OCI-LY1 (cell line): Measurements from ENCODE around the gene SLC22A3.
"Not testable (repeated sequence)": the region's sequence is repeated elsewhere in the genome, so short reads cannot be mapped to it uniquely, and the experiment has no call there.

Source experiments
- H2AFZ ChIP-seq: fragments of 200-600 bp; sonication (generic), shearing (Covaris generic); 2 replicates; pipeline ENCODE4 v1.6.0; 2014; ENCODE audit warnings: antibody characterized with exemption, mild to moderate bottlenecking, low read length
- H3F3A ChIP-seq: fragments of 200-600 bp; sonication (generic), shearing (Covaris generic); 2 replicates; pipeline ENCODE4 v1.6.0; 2014; ENCODE audit warnings: mild to moderate bottlenecking, antibody characterized with exemption, low read length, moderate library complexity; ENCODE audit not compliant: insufficient read depth
- H3K27ac ChIP-seq: fragments of 200-600 bp; sonication (generic); 2 replicates; pipeline ENCODE4 v1.5.1; 2014; ENCODE audit warnings: low read length, mixed run types, mild to moderate bottlenecking, low read depth; ENCODE audit not compliant: poor library complexity, severe bottlenecking
- H3K27me3 ChIP-seq: fragments of 200-600 bp; sonication (generic); 2 replicates; pipeline ENCODE4 v1.6.0; 2014; ENCODE audit warnings: antibody characterized with exemption, mild to moderate bottlenecking, low read length, moderate library complexity; ENCODE audit not compliant: insufficient read depth
- H3K36me3 ChIP-seq: fragments of 200-600 bp; sonication (generic); 2 replicates; pipeline ENCODE4 v1.6.1; 2014; ENCODE audit warnings: mild to moderate bottlenecking, antibody characterized with exemption, low read length, moderate library complexity, mixed read lengths; ENCODE audit not compliant: insufficient read depth
- H3K4me1 ChIP-seq: fragments of 200-600 bp; sonication (generic); 2 replicates; pipeline ENCODE4 v1.5.1; 2014; ENCODE audit warnings: mild to moderate bottlenecking, low read length, moderate library complexity; ENCODE audit not compliant: insufficient read depth, severe bottlenecking
- H3K4me2 ChIP-seq: fragments of 200-600 bp; sonication (generic), shearing (Covaris generic); 2 replicates; pipeline ENCODE4 v1.6.1; 2014; ENCODE audit warnings: low read length
- H3K4me3 ChIP-seq: fragments of 200-600 bp; sonication (generic); 2 replicates; pipeline ENCODE4 v1.5.1; 2014; ENCODE audit warnings: low read length, low read depth, mild to moderate bottlenecking, mixed read lengths; ENCODE audit not compliant: poor library complexity, severe bottlenecking
- H3K79me2 ChIP-seq: fragments of 200-600 bp; shearing (Covaris generic); 2 replicates; pipeline ENCODE4 v1.6.1; 2016; ENCODE audit warnings: mixed run types, low read length, mixed read lengths; ENCODE audit not compliant: insufficient read depth
- H3K9ac ChIP-seq: fragments of 200-600 bp; sonication (generic), shearing (Covaris generic); 2 replicates; pipeline ENCODE4 v1.6.1; 2014; ENCODE audit warnings: mild to moderate bottlenecking, low read length, mixed read lengths
- H3K9me2 ChIP-seq: fragments of 200-600 bp; sonication (generic), shearing (Covaris generic); 2 replicates; pipeline ENCODE4 v1.6.1; 2014; ENCODE audit warnings: low read depth, mild to moderate bottlenecking, low read length, mixed read lengths
- H3K9me3 ChIP-seq: fragments of 200-600 bp; shearing (Covaris generic); 2 replicates; pipeline ENCODE4 v1.6.1; 2014; ENCODE audit warnings: low read length, mixed read lengths
- H4K20me1 ChIP-seq: fragments of 200-600 bp; sonication (generic), shearing (Covaris generic); 2 replicates; pipeline ENCODE4 v1.6.0; 2016; ENCODE audit warnings: mild to moderate bottlenecking, low read length; ENCODE audit not compliant: insufficient read depth
- EZH2 ChIP-seq: fragments of 200-600 bp; sonication (generic), shearing (Covaris generic); IDR thresholded peaks from 2 replicates; pipeline ENCODE4 v1.8.0; 2017; ENCODE audit warnings: borderline replicate concordance, mixed run types, mild to moderate bottlenecking, antibody characterized with exemption, low read length, moderate library complexity, mixed read lengths
- TF ChIP-seq, protein P1 (sequence below): fragments of 200-600 bp; sonication (generic), shearing (Covaris generic); IDR thresholded peaks from 2 replicates; pipeline ENCODE4 v1.5.1; 2017; ENCODE audit warnings: mild to moderate bottlenecking, antibody characterized with exemption, low read length, moderate library complexity, mixed read lengths

The SLC22A3 gene

DNA sequence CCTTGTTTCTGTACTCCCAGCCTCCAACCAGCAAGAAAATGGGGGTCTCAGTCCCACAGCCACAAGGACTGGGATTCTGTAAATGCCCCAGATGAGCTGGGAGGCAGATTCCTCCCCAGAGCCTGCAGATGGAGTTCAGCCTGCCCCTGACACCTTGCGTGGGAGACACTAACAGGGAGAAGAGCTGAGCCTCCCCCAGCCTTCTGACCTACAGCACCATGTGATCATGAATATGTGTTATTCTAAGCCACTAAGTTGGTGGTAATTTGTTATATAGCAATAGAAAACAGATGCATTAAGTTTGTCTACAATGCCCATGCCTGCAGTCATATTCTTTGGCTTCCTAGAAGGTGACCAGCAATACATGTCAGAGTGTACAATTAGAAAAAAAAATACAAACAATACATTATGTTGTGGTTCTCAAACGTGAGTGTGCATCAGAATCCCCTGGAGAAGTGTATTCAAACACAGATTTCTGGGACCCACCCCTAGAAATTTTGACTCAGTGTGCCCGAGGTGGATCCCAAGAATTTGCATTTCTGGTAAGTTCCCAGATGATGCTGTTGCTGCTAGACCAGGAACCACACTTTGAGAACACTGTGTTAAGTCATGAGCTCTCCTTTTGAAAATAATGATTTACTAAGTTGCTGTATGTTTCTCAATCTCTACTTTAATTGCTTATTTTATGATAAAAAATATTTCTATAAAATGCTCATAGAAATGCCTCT lies 39.9 kb downstream of the SLC22A3 start:
- no peaks in the 10 kb centered on the region for H3K27me3 ChIP-seq
- H3K9ac ChIP-seq: no peak overlapping the region
- H3K9me2 ChIP-seq: no peaks in the 10 kb centered on the region
- H2AFZ ChIP-seq: no peak overlapping the region
- no peaks in the 10 kb centered on the region for H3K36me3 ChIP-seq
- no peak overlapping the region for H3K27ac ChIP-seq
- TF ChIP-seq, protein P1, sequence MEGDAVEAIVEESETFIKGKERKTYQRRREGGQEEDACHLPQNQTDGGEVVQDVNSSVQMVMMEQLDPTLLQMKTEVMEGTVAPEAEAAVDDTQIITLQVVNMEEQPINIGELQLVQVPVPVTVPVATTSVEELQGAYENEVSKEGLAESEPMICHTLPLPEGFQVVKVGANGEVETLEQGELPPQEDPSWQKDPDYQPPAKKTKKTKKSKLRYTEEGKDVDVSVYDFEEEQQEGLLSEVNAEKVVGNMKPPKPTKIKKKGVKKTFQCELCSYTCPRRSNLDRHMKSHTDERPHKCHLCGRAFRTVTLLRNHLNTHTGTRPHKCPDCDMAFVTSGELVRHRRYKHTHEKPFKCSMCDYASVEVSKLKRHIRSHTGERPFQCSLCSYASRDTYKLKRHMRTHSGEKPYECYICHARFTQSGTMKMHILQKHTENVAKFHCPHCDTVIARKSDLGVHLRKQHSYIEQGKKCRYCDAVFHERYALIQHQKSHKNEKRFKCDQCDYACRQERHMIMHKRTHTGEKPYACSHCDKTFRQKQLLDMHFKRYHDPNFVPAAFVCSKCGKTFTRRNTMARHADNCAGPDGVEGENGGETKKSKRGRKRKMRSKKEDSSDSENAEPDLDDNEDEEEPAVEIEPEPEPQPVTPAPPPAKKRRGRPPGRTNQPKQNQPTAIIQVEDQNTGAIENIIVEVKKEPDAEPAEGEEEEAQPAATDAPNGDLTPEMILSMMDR: no peak
- no peak for TF ChIP-seq EZH2
- H3K79me2 ChIP-seq: no peaks in the 10 kb centered on the region
- H4K20me1 ChIP-seq: no peaks in the 10 kb centered on the region
- no peaks in the 10 kb centered on the region for H3K9me3 ChIP-seq
- no peak overlapping the region for H3K4me2 ChIP-seq
- H3F3A ChIP-seq: no peaks in the 10 kb centered on the region
- no peak overlapping the region for H3K4me3 ChIP-seq
- no peaks in the 10 kb centered on the region for H3K4me1 ChIP-seq

DNA sequence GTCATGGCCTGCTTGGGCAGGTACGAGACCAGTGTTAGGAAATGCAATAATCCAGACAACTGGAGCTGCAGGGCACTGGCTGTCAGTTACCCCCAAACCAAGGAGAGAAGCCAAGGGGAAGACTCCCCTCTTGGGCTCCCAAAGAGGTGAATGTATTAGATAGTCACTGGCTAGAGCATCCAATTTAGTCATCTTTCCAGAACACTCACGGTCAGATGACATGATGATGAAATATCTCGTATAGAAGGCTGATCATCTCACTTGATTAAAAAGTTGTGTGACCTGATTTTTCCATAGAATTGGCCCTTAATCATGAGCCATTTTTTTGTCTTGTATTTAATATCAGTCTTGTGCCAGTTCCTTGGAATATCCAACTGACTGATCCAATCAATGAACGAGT lies 40.7 kb downstream of the SLC22A3 start:
- Histone ChIP-seq H3K27ac (no peak overlapping the region), H3K79me2 (no peaks in the 10 kb centered on the region), H2AFZ (no peak overlapping the region), H3K9ac (no peak overlapping the region), H3K36me3 (no peaks in the 10 kb centered on the region), H3K4me1 (no peaks in the 10 kb centered on the region), H4K20me1 (no peaks in the 10 kb centered on the region), H3K27me3 (no peaks in the 10 kb centered on the region), H3K4me2 (no peak overlapping the region), H3K9me2 (no peaks in the 10 kb centered on the region), H3K4me3 (no peak overlapping the region), H3F3A (no peaks in the 10 kb centered on the region), H3K9me3 (no peaks in the 10 kb centered on the region)
- TF ChIP-seq, protein P1: no peak
- TF ChIP-seq EZH2: no peak

DNA sequence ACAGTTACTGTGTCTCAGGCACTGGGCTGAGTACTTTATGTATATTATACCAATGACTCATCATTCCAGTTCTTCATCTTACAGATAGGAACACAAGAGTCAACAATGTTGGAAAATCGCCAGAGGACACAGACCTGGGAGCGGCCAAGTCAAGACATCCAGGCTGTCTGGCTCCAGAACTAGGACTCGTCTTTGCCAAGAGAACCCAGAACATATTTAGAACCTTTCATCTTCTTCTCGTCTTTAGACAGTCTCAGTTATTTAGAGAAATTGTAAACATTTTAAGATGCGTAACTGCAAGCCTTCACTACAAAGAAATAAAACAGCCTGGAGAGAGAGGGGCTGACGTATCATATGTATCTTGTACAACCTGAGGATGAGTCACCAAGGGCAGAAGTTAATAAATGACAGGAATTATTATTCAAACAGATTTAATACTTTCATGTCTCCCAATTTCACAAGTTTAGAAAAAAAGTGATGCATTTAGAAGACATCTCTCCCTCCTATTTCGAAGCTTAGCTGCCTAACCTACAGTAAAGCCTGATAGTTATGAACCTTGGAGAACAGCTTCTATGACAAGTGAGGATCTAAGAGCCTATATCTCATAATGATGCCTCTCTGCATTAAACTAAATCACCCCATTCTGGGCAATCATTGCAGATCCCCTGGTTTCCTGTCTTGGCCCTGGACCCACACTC lies 43.4 kb downstream of the SLC22A3 start:
- Histone ChIP-seq H3K4me3 (no peak overlapping the region), H3K9me2 (no peaks in the 10 kb centered on the region), H3K4me1 (no peaks in the 10 kb centered on the region), H3K9ac (no peak overlapping the region), H3K27ac (no peak overlapping the region), H3F3A (no peaks in the 10 kb centered on the region), H3K79me2 (no peaks in the 10 kb centered on the region), H3K9me3 (no peaks in the 10 kb centered on the region), H3K36me3 (no peaks in the 10 kb centered on the region), H4K20me1 (no peaks in the 10 kb centered on the region), H3K4me2 (no peak overlapping the region), H2AFZ (no peak overlapping the region), H3K27me3 (no peaks in the 10 kb centered on the region)
- no peak for TF ChIP-seq EZH2
- TF ChIP-seq, protein P1: no peak

DNA sequence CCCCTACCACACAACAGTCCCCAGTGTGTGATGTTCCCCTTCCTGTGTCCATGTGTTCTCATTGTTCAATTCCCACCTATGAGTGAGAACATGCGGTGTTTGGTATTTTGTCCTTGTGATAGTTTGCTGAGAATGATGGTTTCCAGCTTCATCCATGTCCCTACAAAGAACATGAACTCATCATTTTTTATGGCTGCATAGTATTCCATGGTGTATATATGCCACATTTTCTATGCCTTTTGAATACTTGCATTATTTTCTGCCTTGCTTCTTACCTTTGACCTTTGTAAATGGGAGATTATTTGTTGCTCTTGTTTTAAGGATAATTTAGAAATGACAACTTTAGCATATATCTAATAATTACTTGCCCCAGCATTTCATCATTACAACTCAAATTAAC lies 45.3 kb downstream of the SLC22A3 start:
- not testable (repeated sequence) for H3K4me3 ChIP-seq, H2AFZ ChIP-seq, H3K9me3 ChIP-seq, H3K79me2 ChIP-seq, H3F3A ChIP-seq, H4K20me1 ChIP-seq, H3K9me2 ChIP-seq, H3K27ac ChIP-seq, H3K4me2 ChIP-seq, H3K4me1 ChIP-seq, H3K36me3 ChIP-seq, H3K9ac ChIP-seq, H3K27me3 ChIP-seq
